Activated CD4-positive, alpha-beta T cell treated with anti-CD3 and anti-CD28 coated beads for 36 hours (primary cell): ENCODE measurements around the gene SGCA. TPM values are rescaled to one million over a fixed set of nuclear protein-coding genes. Genes with fewer than 3 reads are reported as not detected.

Experiments
- ATAC-seq: fragments of 200-7000 bp; cut with Tn5 transposase; one replicate; pipeline ENCODE4 v1.10.0; 2021; ENCODE audit warnings: mild to moderate bottlenecking, moderate library complexity
- CTCF ChIA-PET: fragments of 350-600 bp; sonication (Branson Sonifier 250); formaldehyde crosslinking; loops from one replicate; lab custom pipeline; 2021; ENCODE audit warnings: antibody characterized with exemption; lab: Charles Lee
- POLR2A ChIA-PET: fragments of 350-600 bp; sonication (Branson Sonifier 250); formaldehyde crosslinking; loops from one replicate; lab custom pipeline; 2021; ENCODE audit warnings: antibody characterized with exemption, inconsistent platforms; lab: Charles Lee
- DNase-seq: peaks from one replicate; pipeline ENCODE4 v3.0.0-alpha.2; 2020
- H3K27ac Mint-ChIP-seq: one replicate; pipeline ENCODE4 v1.8.0; 2021; ENCODE audit warnings: mixed read lengths
- H3K27me3 Mint-ChIP-seq: one replicate; pipeline ENCODE4 v1.8.0; 2021; ENCODE audit warnings: mixed read lengths
- H3K36me3 Mint-ChIP-seq: one replicate; pipeline ENCODE4 v1.8.0; 2021; ENCODE audit warnings: low read depth, mixed read lengths
- H3K4me1 Mint-ChIP-seq: one replicate; pipeline ENCODE4 v1.8.0; 2021; ENCODE audit warnings: mixed read lengths
- H3K4me3 Mint-ChIP-seq: one replicate; pipeline ENCODE4 v1.8.0; 2021; ENCODE audit warnings: mild to moderate bottlenecking, moderate library complexity, mixed read lengths
- H3K9me3 Mint-ChIP-seq: one replicate; pipeline ENCODE4 v1.8.0; 2021; ENCODE audit warnings: low read depth, mixed read lengths
- intact Hi-C, 2 experiments: fragments of 100-400 bp; cut with DNase I in 1 of 2; cut with micrococcal nuclease in 1 of 2; formaldehyde crosslinking; loops; one replicate each; pipeline versions ENCODE4 v1.14.2 to v1.15.1; 2022 to 2024; cut with DNase I, micrococcal nuclease
- total RNA-seq, 2 experiments: library from RNA; stranded (reverse); gene quantifications; one replicate each; pipeline ENCODE4 v1.2.3, GENCODE V29; 2021

SGCA gene
- total RNA-seq, 2 experiments from 2014 or later: 0.26 TPM; not detected in 1

DNA sequence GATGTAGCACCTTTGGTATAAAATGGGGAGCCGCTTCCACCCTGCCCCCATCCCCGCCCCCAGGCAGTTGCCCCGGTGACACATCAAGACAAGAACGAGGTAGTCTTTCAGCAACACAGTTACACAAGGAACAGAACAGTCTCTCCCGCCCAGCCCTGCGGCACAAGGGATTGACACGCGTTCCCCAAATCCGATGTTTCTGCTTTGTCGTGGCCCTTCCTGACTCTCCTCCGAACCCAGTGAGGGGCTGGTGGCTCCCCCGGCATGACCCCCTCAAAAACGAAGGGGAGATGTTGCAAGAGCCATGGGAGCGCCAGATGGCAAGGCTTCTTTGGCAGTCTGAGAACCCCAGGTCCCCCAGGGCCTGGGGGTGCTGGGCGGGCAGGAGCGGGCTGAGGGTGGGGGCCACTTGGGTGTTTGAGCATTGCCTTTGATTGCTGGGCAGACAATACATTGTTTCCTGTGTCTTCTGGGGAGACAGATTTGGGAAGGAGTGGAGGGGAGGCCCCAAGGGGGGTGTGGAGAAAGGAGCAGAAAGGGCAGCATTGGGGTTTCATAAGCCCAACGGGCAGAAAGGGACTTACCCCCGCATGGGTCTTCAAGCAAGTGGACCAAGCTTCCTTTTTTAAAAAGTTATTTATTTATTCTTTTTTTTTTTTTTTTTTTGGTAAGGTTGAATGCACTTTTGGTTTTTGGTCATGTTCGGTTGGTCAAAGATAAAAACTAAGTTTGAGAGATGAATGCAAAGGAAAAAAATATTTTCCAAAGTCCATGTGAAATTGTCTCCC lies 19.0 kb downstream of the SGCA start:
- ATAC-seq (no peak), DNase-seq (no peak)
- ChIA-PET CTCF (no interaction called here), POLR2A (interaction anchor here (0.7 kb wide), 2 partner anchors 53 to 207 kb away, joined by 4 to 7 read pairs; no protein-coding TSS in a partner anchor)
- intact Hi-C loops: no loop called here
- Mint-ChIP-seq H3K4me1 (peaks cover 10% of the 10 kb centered on the region), H3K27ac (no peak overlapping the region), H3K4me3 (no peak overlapping the region), H3K9me3 (no peaks in the 10 kb centered on the region), H3K36me3 (no peaks in the 10 kb centered on the region), H3K27me3 (no peaks in the 10 kb centered on the region)

DNA sequence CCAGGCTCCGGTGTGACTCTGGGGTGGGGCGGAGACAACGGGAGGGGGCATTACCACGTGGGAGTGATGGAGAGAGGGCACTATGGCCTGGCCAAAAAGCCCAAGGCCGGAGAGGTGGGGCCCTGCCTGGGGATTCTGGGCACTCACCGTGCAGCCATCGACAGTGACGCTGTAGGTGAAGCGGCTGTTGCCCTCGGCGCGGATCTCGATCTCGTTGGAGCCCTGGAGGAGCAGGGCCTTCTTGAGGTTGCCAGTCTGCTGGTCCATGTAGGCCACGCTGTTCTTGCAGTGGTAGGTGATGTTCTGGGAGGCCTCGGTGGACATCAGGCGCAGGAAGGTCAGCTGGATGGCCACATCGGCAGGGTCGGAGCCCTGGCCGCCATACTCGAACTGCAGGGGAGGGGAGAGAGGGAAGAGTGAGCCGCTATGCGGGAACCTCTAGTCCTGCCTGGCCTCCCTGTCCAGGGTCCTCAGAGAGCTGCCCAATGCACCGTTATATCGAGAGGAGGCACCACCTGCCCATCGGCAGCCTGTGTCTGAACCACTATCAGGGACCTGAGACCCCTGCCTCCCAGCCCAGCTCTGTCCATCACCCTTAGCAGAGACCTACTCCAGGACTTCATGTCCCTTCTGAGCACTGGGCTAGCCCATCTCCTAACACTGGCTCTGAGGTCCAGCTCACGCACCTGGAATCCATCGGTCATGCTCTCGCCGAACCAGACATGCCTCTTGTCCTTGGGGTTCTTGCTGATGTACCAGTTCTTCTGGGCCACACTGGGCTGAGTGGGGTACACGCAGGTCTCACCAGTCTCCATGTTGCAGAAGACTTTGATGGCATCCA lies 20.0 kb downstream of the SGCA start:
- Mint-ChIP-seq H3K27me3 (no peaks in the 10 kb centered on the region), H3K4me1 (peaks cover 10% of the 10 kb centered on the region), H3K36me3 (no peaks in the 10 kb centered on the region), H3K27ac (no peak overlapping the region), H3K9me3 (no peaks in the 10 kb centered on the region), H3K4me3 (no peak overlapping the region)
- DNase-seq (no peak), ATAC-seq (no peak)
- intact Hi-C loops: no loop called here
- ChIA-PET POLR2A (no interaction called here), CTCF (interaction anchor here (0.6 kb wide), 1 partner anchor 85 kb away, joined by 3 read pairs; no protein-coding TSS in a partner anchor)

DNA sequence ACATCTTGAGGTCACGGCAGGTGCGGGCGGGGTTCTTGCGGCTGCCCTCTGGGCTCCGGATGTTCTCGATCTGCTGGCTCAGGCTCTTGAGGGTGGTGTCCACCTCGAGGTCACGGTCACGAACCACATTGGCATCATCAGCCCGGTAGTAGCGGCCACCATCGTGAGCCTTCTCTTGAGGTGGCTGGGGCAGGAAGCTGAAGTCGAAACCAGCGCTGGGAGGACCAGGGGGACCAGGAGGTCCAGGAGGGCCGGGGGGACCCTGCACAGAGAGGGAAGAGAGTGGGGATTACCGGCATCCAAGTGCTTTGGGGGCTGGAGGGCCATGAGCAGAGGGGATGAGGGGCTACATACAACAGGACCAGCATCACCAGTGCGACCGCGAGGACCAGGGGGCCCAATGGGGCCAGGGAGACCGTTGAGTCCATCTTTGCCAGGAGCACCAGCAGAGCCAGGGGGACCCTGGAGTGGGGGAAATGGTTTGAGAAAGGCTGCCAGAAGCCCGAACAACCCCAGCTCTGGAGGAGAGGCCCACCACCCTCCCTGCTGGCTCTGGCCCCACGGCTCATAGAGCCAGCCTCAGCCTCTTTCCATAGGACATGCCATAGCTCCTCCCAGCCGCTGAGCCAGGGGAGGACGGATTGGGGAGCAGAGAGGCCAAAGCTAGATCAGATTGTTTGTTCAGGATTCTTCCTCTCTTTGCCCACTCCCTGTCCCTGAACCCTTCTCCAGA lies 21.0 kb downstream of the SGCA start:
- Mint-ChIP-seq H3K27me3 (no peaks in the 10 kb centered on the region), H3K4me3 (no peak overlapping the region), H3K9me3 (no peaks in the 10 kb centered on the region), H3K27ac (no peak overlapping the region), H3K36me3 (no peaks in the 10 kb centered on the region), H3K4me1 (peaks cover 10% of the 10 kb centered on the region)
- ChIA-PET CTCF (interaction anchor here (1.1 to 1.7 kb wide), 2 partner anchors 14 to 17 kb away, joined by 3 to 7 read pairs; no protein-coding TSS in a partner anchor), POLR2A (no interaction called here)
- intact Hi-C loops: no loop called here
- DNase-seq (no peak), ATAC-seq (no peak)

DNA sequence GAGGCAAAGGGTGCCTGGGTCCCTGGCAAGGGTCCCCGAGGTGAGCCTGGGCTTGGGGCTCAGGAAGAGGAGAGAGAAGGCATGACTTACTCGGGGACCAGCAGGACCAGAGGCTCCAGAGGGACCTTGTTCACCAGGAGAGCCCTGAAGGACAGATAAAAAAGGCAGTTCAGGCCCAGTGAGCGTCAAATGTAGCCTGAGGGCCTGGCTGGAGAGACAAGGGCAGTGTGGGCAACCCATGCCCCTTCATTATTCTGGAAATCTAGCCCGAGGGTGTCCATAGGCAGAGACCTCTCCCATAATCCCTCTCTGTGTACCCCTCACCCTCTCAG lies 21.6 kb downstream of the SGCA start:
- H3K27me3 Mint-ChIP-seq: no peaks in the 10 kb centered on the region
- H3K27ac Mint-ChIP-seq: no peak overlapping the region
- H3K4me3 Mint-ChIP-seq: no peak overlapping the region
- intact Hi-C loops: no loop called here
- DNase-seq (no peak), ATAC-seq (no peak)
- ChIA-PET POLR2A (no interaction called here), CTCF (interaction anchor here (1.1 to 1.7 kb wide), 2 partner anchors 13 to 18 kb away, joined by 3 to 7 read pairs; no protein-coding TSS in a partner anchor)
- no peaks in the 10 kb centered on the region for H3K9me3 Mint-ChIP-seq
- H3K36me3 Mint-ChIP-seq: no peaks in the 10 kb centered on the region
- peaks cover 10% of the 10 kb centered on the region for H3K4me1 Mint-ChIP-seq

DNA sequence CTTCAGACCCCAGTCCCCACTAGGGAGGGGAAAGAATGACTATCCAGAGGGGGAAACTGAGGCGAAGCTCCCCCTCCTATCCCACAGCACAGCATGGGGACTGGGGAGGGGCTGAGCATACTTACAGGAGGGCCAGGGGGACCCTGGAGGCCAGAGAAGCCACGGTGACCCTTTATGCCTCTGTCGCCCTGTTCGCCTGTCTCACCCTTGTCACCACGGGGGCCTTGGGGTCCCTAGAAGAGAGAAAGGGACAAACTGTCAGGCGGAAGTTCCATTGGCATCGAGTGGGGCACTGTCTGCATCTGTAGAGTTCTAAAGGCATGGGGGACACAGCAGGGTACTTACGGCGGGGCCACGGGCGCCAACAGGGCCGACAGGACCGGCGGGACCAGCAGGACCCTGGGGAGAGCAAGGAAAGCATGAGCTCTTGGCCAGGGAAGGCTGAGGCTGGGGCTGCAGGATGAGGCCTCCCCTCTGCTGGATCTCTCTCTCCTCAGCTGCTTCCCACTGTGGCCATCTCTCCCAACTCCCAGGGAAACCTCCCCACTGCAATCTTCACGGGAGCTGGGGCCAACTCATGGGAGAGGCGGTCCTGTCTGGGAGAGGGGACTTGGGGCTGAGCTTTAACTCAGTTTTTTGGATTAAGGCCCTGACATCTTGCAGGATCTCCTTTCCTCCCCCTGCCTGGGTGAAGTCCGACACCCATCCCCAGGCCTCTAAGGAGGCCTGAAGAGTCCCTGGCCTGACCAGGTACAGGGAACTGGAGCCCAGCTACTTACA lies 22.1 kb downstream of the SGCA start:
- H3K27ac Mint-ChIP-seq: no peak overlapping the region
- ATAC-seq (no peak), DNase-seq (no peak)
- peaks cover 10% of the 10 kb centered on the region for H3K4me1 Mint-ChIP-seq
- intact Hi-C loops: no loop called here
- no peaks in the 10 kb centered on the region for H3K9me3 Mint-ChIP-seq
- no peak overlapping the region for H3K4me3 Mint-ChIP-seq
- ChIA-PET POLR2A (no interaction called here), CTCF (interaction anchor here (1.1 to 1.7 kb wide), 2 partner anchors 13 to 18 kb away, joined by 3 to 7 read pairs; no protein-coding TSS in a partner anchor)
- H3K36me3 Mint-ChIP-seq: no peaks in the 10 kb centered on the region
- H3K27me3 Mint-ChIP-seq: no peaks in the 10 kb centered on the region

DNA sequence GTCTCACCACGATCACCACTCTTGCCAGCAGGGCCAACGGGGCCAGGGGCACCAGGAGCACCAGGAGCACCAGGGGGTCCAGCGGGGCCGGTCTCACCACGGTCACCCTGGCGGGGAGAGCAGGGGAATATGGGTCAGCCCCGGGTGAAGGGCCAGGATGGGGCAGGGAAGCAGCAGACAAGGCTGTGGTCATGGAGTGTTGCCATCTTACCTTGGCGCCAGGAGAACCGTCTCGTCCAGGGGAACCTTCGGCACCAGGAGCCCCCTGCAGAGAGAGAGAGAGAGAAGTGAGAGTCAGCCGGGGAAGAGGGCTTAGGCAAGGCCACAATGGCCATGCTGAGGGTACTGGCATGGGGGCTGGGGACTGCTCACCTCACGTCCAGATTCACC lies 22.7 kb downstream of the SGCA start:
- H3K27ac Mint-ChIP-seq: no peak overlapping the region
- no peaks in the 10 kb centered on the region for H3K36me3 Mint-ChIP-seq
- H3K4me1 Mint-ChIP-seq: peaks cover 7% of the 10 kb centered on the region
- H3K27me3 Mint-ChIP-seq: no peaks in the 10 kb centered on the region
- ChIA-PET CTCF (interaction anchor here (1.7 kb wide), 1 partner anchor 12 kb away, joined by 7 read pairs; no protein-coding TSS in a partner anchor), POLR2A (no interaction called here)
- no peak for DNase-seq
- H3K9me3 Mint-ChIP-seq: no peaks in the 10 kb centered on the region
- ATAC-seq: no peak
- H3K4me3 Mint-ChIP-seq: no peak overlapping the region
- intact Hi-C loops: no loop called here

DNA sequence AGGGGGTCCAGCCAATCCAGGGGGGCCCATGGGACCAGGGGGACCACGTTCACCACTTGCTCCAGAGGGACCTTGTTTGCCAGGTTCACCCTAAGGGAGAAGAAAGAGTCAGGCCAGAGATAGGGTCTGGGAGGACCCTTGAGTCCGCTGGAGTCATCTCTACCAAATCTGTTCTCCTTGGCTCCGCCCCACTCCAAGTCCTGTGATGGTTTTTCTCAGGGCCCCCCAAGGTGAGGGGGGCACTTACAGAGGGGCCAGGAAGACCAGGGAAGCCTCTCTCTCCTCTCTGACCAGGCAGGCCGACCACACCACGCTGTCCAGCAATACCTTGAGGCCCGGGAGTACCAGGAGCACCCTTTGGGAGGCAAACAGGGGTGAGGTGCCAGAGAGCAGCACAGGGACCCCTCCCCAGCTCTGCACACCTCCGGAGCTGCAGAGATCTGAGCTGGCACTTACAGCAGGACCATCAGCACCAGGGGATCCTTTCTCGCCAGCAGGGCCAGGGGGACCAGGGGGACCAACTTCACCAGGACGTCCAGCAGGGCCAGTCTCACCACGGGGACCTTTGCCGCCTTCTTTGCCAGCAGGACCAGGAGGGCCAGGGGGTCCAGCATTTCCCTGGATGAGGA lies 23.2 kb downstream of the SGCA start:
- Mint-ChIP-seq H3K27ac (no peak overlapping the region), H3K36me3 (no peaks in the 10 kb centered on the region), H3K9me3 (no peaks in the 10 kb centered on the region), H3K4me1 (peaks cover 2% of the 10 kb centered on the region), H3K4me3 (no peak overlapping the region), H3K27me3 (no peaks in the 10 kb centered on the region)
- DNase-seq (no peak), ATAC-seq (no peak)
- ChIA-PET CTCF (no interaction called here), POLR2A (no interaction called here)
- intact Hi-C loops: no loop called here

DNA sequence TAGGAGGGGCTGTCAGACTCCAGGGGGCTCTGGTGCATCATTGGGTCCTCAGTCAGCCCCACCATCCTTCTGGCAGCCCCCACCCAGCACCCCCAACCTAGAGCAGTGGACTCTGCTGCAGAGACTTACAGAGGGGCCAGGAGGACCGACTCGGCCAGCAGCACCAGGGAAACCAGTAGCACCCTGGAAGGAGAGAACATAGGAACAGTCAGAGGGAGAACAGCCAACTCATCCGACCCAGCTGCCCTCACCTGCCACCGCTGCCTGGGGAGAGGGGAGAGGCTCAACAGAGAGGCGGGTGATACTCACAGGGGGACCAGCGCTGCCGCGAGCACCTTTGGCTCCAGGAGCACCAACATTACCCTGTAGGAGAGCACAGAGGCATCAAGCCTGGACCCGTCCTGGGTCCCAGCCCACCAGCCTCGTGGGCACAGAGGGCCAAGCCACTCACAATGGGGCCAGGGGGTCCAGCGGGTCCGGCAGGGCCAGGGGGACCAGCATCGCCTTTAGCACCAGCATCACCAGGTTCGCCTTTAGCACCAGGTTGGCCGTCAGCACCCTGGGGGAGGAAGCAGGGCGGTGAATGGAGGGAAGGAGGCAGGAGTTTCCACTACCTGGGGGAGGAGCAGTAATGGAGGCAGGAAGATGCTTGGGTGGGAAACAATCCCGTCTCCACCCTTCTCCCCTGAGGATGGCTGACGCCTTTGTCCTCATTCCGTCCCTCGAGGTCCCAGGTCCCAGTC lies 23.9 kb downstream of the SGCA start:
- H3K27ac Mint-ChIP-seq: no peak overlapping the region
- H3K9me3 Mint-ChIP-seq: no peaks in the 10 kb centered on the region
- ATAC-seq: no peak
- intact Hi-C loops: no loop called here
- ChIA-PET CTCF (interaction anchor here (0.6 kb wide), 1 partner anchor 13 kb away, joined by 3 read pairs; no protein-coding TSS in a partner anchor), POLR2A (no interaction called here)
- no peaks in the 10 kb centered on the region for H3K27me3 Mint-ChIP-seq
- H3K4me3 Mint-ChIP-seq: no peak overlapping the region
- H3K36me3 Mint-ChIP-seq: no peaks in the 10 kb centered on the region
- no peak for DNase-seq
- no peaks in the 10 kb centered on the region for H3K4me1 Mint-ChIP-seq

DNA sequence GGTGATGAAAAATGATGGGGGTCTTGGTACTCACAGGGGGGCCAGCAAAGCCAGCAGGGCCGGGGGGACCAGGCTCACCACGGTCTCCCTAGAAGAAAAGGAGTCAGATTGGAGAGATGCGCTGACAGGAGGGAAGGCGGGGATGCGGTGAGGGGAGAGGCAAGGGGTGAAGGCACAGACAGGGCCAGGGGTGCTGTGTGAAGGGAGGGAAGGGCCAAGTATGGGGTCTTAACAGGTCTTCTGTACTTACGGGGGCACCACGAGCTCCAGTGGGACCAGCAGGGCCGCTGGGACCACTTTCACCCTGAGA lies 24.4 kb downstream of the SGCA start:
- ChIA-PET CTCF (interaction anchor here (0.6 to 0.9 kb wide), 3 partner anchors 10 to 17 kb away, joined by 3 to 4 read pairs (median 3); no protein-coding TSS in a partner anchor), POLR2A (no interaction called here)
- H3K27me3 Mint-ChIP-seq: no peaks in the 10 kb centered on the region
- no peak overlapping the region for H3K4me3 Mint-ChIP-seq
- no peaks in the 10 kb centered on the region for H3K4me1 Mint-ChIP-seq
- intact Hi-C loops: no loop called here
- no peaks in the 10 kb centered on the region for H3K9me3 Mint-ChIP-seq
- DNase-seq: no peak
- no peak overlapping the region for H3K27ac Mint-ChIP-seq
- H3K36me3 Mint-ChIP-seq: no peaks in the 10 kb centered on the region
- ATAC-seq: no peak
